Umbilical cord (tissue), 2 donors: ENCODE data around the gene SAMD13. TPM values are rescaled to one million over a fixed set of nuclear protein-coding genes. Genes with fewer than 3 reads are reported as not detected.
"Not testable (repeated sequence)": the region's sequence is repeated elsewhere in the genome, so short reads cannot be mapped to it uniquely, and the experiment has no call there.

ENCODE experiments used
- DNase-seq: peaks from one replicate; pipeline ENCODE4 v3.0.0-alpha.2; 2015; ENCODE audit warnings: low spot score
- total RNA-seq: library from RNA; depleted of rRNA; stranded (reverse); fragments of >200 nt; gene quantifications from one replicate; pipeline ENCODE4 v1.2.3, GENCODE V29; 2014; ENCODE audit warnings: low replicate concordance; ENCODE audit not compliant: insufficient read depth

The SAMD13 gene
- total RNA-seq, 1 donor from 2014 or later, result 12.8 TPM

DNA sequence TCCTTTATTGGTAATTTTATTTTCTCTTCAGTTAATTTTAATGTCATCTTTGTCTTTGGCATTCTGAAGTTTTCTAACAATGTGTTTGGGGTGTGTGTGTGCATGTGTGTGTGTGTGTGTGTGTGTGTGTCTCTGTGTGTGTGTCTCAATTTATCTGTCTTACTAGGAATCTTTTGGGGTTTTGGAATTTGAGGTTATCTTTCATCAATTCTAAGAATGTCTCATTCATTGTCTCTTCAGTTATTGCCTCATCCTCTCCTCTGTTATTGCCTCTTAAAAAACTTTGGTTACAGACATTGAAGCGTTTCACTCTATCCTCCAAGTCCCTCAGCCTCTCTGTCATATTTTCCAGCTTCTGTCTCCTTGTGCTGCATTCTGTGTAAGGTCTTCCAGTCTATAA lies 18.1 kb upstream of the SAMD13 start:
- DNase-seq, result no peak

DNA sequence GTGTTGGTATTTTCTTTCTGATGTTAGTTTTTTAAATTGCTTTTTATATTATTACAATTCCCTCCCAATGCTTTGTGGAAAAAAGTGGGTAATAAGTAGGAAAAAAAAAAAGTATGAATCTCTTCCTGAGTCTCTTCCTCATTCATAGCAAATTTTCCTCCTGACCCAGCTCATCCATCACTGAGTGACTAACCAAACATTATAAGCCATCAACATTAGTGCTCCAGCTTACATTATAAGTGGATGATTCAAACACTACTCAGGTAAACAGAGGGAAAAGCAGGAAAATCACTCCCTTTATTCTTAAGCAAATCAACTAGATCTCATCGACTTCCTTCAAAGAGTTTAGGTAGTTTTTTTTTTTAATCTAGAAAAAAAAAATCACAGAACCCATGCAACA lies 15.4 kb upstream of the SAMD13 start:
- no peak for DNase-seq

DNA sequence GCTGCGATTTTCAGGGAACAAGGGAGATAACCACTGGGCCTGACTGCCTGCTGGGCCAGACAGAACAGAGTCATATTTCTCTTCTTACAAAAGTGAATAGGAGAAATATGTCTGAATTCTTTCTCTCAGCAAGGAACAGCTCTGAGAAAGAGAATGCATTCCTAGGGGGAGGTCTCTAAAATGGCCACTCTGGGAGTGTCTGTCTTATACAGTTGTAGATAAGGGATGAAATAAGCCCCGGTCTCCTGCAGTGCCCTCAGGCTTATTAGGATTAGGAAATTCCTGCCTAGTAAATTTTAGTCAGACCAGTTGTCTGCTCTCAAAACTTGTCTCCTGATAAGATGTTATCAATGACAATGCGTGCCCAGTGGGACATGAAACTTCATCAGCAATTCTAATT lies 14.1 kb upstream of the SAMD13 start:
- not testable (repeated sequence) for DNase-seq

DNA sequence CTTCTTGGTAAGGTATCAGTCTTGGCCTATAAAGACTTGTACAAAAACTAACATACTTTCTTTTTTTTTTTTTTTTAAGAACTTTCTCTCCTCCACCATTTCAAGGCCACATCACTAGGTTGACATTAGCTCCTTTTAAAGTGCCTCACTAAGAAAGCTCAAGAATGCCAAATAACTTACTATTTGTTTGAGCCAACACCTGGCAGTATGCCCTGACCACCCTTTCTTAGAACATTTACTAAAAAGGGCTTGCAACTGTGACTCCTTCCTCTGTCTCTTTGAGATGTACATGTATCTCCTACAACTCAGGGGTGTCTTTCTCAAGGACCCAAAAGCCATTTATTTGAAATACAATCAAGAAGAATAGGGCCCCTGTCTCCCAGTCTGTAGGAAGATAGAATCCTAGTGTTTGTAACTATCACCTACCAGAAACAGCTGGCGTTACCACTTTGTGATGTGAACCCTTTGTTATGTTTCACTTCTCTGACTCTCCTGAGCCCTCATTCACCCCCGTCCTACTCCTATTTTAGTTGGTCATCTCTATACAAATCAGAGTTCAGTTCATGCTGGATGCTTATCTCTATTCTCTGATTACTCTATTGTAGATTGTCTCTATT lies 12.2 kb upstream of the SAMD13 start:
- no peak for DNase-seq

DNA sequence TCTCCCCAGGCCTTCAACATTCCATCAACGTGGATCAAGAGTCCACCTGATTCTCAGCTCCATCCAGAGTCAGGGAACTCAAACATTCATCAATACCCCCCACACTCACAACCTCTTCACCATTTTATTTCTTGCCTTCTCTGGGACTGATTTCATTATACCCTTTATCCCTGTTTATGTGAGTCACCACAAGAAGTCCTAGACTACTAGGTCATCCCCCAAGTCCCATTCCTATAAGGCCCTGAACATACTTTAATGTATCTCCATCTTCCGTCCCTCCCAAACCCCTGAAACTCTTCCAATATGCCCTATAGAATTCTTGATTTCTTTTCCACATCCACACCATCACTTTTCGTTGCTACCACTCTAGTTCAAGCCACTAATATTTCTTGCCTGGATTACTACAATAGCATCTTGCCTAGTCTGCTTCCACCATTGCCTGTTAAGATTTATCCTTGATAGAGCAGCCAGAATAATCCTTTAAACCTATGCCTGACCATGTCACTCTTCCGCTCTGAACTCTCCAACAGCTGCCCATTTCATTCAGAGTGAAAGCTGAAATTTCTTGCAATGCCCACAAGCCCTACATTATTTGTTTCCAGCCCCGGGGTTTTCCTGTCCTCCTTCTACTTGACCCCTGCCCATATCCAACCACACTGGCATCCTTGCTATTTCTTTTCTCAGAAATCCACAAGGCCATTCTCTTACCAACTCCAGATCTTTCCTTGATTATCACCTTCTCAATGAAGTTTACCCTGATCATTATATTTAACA lies 9.4 kb upstream of the SAMD13 start:
- no peak for DNase-seq

DNA sequence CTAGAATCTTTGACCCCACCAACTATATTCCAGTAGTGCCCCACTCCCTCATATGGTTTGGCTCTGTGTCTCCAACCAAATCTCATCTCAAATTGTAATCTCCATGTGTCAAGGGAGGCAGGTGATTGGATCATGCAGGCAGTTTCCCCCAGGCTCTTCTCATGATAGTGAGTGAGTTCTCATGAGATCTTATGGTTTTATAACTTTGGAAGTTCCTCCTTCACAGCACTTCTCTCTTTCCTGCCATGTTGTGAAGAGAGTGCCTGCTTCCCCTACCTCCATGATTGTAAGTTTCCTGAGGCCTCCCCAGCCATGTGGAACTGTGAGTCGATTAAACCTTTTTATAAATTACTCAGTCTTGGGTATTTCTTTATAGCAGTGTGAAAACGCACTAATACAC lies 7.7 kb upstream of the SAMD13 start:
- no peak for DNase-seq

DNA sequence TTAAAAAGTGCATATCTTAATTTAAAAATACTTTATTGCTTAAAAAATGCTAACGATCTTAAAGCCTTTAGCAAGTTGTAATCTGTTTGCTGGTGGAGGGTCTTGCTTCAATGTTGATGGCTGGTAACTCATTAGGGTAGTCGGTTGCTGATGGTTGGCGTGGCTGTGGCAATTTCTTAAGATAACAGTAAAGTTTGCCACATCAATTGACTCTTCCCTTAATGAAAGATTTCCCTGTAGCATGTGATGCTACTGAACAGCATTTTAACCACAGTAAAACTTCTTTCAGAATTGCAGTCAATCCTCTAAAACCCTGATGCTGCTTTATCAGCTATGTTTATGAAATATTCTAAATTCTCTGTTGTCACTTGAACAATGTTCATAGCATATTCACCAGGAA lies 6.8 kb upstream of the SAMD13 start:
- DNase-seq, result no peak

DNA sequence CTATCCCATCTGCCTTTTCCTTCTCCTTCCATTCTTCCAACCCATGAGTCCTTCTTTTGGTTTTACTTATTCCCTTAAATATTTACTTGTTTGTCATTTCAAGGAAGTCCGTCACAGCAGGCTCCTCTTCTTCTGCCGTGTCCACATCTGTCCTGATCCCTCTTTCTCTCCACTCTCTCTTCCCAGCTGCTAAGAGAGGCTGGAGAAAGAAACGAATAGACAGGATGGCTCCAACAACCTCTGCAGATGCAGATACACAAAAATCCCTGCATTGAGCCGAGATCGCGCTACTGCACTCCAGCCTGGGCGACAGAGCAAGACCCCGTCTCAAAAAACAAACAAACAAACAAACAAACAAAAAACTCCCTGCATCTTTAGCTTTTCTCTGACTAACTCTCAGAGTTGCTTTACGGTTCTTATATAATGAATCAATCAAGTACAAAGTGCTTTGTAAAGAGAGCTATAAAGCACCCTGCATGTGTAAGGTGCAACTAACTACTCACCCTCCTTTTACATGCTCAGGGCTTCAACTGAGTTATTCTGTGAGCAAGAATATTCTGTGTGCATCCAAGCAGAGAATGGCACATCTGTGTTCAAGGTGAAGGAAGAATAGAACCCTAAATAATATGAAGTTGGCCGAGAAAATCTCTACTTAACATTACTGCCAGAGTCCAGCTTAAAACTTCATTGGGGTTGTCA lies 3.8 kb upstream of the SAMD13 start:
- no peak for DNase-seq

DNA sequence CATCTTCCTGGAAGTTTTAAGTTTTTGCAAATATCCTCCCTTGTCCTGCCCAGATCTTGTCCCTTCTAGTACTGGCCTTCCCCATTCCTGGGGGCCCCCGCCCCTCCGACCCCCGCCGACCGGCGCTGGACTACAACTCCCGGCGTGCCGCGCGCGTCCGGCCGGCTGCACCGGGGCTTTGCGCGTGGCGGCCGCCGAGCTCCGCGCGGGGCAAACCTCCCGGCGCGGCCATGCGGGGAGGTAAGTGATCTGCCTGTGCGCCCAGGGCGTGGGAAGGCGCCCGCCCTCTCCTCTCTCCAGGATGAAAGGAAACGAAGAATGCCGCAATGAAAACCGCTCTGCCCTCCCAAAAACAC lies 3.2 kb upstream of the SAMD13 start:
- peak; percentile 51 for DNase-seq

DNA sequence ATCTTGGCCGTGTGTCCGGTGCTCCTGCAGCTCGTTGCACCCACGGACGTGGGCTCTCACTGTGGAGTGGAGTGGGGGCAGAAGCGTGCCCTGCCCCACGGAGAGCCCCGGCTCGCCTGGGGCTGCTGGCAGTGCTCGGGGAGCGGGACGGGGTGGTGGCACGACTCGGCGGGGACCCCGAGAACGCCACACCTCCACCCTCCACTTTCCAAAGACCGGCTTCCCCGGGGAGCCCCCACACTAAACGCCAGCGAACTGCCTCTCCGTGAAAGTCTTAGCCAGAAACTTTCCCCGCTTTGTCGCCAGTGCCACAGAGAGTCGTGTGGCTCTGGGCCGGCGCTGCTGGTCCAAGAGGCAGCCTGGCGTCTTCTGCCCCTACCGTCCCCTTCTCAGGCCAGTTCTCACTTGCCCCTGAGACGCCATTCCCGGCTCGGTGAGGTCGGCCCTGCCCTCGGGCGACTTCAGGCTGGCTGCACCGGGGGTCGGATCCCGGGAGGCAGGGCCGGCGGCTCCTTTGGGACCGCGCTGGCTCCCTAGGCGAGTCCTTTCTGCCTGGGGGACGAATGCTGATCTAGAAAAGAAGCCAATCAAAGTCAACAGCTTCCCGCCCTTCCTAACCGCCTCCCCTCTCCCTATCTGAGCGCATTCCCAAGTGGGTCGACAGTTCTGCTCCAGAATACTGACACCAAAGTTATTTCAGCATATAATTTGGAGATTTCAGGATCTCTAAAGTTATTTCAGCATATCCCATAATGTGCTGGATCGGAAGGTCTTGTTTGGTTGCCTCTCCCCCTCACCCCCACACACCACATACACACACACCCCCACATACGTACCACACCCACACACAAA lies 2.6 kb upstream of the SAMD13 start:
- DNase-seq, result peak; percentile 45

DNA sequence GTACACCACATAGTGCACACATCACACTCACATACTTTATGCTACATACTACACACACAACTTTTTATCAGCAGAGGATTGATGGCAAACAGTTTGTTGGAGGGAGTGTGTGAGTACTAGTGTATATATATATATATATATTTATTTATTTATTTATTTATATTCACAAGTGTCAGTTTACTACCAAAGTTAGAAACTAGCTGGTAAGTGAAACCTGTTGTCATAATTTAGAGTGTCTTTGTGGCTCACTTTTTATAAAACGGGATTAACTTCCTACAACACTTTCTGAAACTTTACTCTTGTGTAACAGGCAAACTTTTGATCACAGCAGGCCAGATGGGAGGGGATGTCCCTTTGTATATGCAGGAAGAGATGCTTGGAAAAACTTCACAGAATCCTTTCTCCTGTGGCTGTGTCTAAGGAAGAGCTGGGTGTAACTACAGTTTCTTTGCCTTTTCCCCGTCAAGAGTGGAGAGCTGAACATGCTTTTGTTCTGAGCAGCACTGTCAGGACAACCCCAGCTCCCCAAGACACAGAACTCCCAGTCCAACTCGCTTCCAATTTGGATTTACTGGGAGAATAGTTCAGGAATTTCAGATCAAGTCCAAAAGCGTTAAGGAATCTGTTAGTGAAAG lies 1.9 kb upstream of the SAMD13 start:
- peak; percentile 28 for DNase-seq

DNA sequence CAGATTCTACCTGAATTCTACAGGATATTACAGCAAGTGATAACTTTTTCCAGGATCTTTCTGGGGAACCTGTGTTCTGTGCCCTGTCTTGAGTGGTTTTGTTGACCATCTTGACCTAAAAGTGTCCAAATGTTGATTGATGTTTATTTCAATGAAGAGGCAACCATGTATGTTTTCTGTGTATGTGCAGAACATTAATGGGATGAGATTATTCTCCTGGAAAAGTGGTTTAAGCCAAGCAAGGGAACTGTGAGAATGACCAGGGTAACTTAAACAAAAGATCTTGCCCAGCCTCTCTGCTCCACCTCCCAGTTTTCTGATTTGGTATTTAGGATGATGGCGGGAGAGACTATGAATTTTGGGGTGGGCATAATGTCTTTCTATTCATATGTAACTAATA lies 1.0 kb upstream of the SAMD13 start:
- DNase-seq, result no peak

DNA sequence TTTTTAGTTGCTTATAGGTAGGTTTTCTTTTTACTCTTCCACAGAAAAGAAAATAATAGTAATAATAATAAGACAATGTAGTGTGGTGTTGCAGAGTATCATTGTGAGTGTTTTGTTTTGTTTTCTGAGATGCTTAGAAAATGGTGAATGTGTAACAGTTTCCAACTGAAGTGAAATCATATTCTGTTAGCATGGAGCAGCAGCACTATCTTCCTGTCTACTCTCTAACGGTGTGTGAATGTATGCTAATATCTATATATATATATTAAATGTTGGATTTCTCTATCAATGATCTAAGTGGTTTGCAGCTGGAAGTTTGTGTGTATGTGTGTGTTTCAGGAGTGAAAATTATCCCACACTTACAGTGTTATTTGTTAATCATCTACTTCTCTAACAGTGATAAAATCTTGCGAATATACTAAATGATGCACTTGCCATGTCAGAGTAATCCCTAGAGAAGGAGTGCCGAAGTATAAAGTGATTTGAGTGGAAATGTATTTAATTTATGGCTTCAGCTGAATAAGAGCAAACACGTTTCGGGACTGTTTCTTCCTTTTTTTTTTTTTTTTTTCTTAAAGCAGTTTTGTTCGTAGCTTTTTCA lies 377 bp downstream of the SAMD13 start:
- DNase-seq, result peak; percentile 6

DNA sequence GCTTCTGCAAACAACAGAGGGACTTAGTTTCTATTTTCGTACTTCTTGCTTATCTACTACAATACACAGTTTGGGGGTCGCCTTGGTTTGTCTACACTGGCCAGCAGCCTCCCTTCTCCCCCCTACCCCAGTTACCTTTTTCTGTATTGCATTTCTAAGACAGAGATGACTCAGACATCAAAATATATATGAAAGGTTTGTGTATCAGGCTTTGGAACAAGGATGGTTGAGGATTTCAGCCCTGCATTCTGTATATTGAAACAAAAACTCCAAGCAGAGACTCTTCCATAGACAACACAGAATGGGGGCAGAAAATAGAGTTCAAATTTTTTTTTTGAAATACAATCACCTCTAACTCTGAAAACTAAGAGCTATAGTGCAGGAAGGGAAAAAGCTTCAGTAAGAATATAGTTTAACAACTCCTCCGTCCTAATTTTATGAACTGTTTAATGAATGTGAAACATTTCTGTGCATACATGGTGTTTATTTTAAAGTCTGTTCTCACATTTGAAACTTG lies 1.9 kb downstream of the SAMD13 start:
- DNase-seq, result no peak

DNA sequence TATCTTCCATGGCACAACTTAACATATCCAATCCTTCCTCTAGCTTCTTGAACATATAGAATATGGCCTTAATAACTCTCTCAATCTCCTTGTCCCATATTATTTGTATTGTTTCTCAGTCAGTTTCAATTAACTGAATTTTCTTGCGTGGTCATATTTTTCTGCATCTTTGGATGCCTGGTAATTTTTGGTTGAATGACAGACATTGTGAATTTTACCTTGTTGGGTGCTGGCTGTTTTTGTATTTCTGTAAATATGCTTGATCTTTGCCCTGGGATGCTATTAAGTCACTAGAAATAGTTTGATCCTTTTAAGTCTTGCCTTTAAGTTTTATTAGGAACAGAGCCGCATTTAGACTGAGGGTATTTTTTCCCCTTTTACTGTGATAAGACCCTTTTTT lies 5.9 kb downstream of the SAMD13 start:
- no peak for DNase-seq

DNA sequence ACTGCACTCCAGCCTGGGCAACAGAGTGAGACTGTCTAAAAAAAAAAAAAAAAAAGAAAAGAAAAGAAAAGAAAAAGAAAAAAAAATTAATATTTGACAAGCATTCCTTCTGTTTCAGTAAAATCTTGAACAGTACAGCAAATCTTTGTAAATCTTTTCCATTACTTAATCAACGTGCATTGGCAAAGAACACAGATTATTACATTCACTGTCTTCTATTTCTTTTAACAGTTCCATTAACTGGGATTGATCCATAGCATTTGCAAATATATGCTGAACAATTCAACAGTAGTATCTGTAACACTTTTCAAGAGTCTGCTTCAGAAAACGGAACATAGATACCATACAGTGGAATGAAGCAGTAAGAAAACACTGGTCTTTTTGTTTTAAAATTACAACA lies 9.8 kb downstream of the SAMD13 start:
- DNase-seq, result no peak

DNA sequence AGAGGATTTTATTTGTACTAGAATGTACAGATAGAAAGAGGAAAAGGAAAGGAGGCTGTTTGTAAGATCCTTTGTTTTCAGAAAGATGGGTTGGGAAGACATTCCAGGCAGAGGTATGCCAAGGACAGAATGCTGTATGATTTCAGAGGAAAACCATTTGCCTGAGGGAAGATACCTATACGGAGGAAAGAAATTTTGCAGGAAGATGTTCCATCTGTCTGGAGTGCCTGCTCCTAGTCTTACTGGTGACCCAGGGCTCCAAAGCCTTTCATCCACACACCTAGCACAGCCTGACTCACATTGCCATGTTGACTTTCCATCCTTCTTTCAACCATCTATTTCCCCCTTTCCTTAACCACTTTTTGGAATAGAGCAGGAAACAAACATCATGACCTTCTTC lies 18.2 kb downstream of the SAMD13 start:
- DNase-seq, result no peak

DNA sequence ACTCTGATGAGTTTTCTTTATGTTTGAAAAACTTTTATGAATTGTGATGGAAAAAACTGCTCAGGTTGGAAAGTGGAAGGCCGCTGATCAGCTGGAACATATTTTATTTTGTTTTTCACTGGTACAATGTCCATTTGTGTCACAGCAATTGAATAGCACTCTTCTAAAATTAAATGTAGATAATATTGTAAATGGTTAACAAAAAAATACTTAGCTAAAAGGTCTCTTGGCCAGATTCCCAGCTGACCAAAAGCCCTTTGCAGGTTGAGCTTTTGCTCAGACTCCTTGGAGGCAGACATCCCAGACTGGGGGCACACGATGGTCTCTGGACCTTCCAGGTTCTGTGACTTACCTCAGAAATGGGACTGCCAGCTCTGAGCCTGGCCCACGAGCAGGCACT lies 26.3 kb downstream of the SAMD13 start:
- no peak for DNase-seq

DNA sequence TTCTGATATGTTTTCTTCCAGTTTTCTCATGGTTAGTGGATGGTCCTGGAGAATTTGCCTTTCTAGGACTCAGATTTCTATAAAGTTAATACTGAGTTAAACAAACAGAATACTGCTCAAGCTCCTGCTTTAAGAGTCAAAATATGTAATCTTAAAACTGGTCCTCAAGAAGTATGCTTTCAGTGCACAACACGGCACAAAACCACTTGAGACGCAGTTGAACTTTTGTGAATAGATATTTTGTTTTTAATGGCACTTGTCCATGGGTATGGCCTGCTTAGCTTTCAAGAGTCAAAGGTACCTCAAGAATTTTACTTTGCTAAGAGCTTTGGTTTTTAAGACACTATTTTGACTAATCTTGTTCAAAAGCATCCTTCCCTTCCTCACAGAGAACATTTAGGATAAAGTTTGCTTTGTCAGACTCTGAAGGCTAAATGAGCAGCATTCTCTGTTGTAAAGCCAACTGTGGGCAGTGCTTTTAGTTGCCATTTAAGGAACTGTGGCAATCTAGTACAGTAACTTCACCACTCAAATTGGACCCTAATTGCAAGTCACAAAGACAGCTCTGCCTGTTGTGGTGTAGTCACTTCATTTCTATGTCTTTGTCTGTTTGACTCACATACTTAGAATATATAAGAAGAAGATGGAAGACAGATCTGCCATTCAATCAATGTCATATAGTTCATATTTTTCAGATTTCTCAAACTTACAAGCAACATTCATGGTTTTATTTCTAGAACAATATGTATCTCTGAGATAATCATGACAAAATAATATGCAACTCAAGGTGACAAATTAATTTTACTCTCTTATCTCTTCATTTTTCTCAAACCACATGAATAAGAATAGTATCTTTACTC lies 28.8 kb downstream of the SAMD13 start:
- no peak for DNase-seq

DNA sequence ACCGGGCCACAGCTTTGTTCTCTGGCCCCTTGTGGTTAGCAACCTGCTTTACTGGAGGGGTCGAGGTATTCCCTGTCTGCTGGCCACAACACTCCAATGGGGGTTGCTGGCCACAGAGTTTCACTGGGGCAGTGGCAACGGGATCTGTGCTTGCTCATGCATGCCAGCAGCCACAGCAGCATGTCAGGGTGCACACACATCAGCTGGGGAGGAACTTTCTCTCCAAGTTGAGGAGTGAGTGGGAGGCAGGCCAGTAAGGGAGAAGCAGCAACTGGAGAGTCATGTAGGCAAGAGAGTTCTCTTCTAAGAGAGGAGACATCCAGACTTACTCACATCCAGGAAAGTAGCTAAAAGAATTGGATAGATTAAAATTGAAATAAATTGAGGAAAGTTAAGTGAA lies 38.0 kb downstream of the SAMD13 start:
- DNase-seq, result no peak
